NCI-H2196 (cell line): ENCODE results near the gene DTNBP1.

Experiments used
- DNase-seq: peaks from one replicate; lab custom pipeline; 2025; ENCODE audit not compliant: unreplicated experiment; lab: John Stamatoyannopoulos, UW

The DTNBP1 gene

DNA sequence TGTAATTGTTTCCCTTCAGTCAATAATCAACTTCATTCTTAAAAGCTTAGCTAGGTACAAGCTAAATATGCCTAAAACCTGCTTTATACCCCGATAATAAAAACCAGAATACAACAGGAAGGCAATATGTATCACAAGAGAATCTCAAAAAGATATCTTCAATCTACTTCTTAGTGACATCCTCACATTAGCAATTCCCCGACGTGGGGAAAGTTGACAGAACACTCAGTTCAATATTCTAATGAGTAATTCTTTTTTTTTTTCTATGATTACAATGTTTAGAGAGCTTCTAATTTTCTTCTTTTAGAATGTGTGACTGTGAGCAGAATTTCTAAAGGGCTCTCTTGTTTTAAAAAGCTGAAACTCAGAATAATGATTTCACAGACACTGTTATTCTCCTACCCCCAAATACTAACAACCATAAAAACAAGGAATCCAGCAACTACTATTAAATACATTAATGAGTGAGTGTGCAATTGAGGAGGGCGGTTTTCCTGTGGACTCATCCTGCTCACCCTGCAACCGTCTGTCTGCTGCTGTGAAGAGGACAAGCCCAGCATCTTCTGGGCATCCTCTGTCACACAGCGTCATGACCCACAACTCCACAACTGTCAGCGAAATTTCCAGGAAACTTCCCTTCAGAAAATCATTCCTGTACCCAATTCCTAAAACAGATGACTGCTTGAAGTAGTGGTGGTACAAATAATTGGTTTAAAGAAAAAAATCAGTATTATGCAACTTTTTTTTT lies 68.1 kb downstream of the DTNBP1 start:
- DNase-seq = no peak

DNA sequence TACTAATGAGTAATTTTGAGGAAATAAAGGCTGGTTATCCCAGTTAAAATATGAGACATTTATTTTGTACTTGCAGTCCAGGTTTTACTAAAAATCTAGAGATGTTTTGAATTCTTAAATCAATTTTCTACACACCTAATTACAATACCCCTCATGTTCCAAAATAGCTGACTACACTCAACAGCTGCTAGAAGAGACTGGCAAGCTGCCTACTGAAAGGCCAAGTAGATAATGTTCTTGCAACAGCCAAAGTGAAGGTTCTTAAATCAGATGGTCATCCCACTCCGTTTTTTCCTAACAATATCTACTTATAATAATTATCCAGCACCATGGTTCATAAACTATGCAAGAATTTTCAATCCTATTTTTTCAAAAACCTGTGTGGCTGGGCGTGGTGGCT lies 69.0 kb downstream of the DTNBP1 start:
- no peak for DNase-seq

DNA sequence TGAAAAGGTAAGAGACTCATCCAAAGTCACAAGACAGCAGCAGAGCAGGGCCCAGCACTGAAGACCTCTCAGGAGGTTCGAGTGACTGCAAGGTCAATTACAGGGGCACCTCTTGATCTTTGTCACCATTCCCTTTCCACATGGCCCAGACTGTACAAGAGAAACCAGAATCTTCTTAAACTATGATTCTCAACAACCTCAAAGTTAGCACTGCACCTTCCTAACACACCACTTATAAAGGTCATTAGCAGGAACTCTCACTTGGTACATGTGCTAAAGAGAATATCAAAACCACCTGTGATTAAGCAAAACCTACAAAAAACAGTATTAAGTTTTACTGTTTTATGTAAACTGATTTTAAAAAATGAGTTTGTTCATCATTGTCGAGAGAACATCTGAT lies 70.2 kb downstream of the DTNBP1 start:
- DNase-seq = no peak

DNA sequence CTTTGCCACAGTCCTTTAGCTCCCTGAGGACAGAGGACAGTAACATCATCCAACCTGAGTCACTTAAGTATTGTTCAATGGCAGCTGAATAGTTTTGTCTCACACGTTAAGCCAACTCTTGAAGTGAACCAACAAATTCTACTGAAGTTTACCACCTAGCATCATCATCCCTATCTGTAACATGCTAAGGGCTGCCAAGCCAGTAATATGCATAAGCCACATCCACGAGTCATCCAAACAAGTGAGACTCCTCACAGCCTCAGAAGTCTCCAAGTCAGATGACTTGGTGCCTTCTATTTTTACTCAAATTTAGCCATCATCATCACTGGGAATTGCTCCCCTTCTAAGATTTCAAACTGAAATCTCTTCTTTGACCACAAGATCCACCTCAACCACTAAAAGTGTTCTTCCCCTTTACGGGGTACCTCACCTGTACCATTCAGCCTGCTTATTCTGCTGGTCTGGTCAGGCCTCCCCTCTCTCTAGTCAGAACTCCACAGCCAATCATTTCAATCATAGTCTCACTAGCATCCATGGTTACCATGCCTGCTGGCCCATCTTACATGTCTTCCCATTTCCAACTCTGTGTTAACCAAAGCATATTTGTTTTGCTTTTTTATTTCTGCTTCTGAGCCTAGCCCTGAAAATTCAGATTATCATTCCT lies 73.7 kb downstream of the DTNBP1 start:
- no peak for DNase-seq

DNA sequence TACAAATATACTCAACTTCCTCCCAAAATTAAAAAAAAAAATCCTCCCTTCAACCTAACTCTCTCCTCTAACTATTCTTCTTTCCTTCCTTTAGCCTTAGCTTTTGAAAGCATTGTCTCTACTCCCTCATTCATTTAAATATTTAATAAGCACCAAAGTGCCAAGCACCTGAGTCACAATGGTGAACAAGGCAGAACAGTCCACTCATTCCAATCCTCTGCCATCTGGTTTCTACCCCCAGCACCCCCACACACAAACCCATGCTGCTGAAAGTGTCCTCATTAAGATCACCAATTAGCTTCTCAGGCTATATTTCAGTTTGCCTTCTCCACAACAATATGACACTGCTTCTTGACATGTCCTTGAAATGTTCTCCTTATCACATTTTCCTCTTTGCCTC lies 76.3 kb downstream of the DTNBP1 start:
- DNase-seq = no peak

DNA sequence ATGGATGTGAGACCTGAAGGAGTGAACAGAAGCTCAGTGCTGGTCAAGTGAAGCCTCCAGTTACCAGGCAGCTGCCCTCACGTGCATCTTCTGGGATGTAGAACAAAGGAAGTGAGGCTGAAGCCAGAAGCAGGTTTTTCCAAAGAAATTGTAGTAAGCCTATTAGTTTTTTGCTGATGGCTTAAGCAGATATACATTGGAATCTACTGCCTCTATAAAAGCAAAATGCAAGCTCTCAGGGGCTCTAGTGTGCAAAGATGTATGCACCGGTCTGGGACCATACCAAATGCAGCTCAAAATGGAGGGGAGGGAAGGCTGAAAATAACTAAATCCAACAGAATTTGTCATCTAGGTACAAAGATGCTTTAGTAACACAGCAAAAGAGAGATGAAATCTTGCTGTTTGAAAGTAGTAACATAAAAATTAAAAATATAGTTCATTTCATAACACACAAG lies 77.0 kb downstream of the DTNBP1 start:
- no peak for DNase-seq

DNA sequence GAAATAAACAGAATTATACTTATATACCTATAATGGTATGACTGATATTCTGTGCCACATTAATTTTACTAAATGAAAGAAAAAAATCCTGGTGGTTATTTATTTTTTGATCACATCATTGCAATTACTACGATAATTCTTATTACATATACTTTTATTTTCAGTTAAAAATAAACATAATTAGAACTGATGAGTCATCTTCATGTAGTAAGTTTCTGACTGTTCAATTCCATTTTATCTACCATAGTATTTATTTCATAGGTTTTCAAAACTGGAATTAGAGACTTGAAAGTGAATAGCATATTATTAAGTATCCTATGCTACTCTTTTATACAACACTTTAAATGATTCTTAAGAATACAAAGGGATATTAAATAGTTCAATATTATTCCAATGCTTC lies 80.3 kb downstream of the DTNBP1 start:
- DNase-seq = no peak

DNA sequence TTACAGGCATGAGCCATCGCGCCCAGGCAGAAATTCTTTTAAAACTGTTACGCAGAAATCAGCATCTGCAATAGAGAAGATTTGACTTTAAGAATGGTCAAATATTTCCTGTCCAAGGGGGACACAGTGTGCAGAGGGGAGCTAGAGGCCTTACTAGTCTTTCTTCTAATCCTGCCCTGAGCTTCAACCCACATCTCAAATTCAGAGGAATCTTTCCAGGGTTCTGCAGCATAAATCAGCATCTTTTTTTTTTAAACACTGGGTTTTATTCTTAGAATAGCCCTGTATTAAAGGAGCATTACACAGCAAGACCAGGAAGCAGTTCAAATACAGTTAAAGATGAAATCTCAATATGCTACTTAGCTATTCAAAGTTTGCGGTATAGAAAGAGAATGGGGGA lies 81.1 kb downstream of the DTNBP1 start:
- no peak for DNase-seq

DNA sequence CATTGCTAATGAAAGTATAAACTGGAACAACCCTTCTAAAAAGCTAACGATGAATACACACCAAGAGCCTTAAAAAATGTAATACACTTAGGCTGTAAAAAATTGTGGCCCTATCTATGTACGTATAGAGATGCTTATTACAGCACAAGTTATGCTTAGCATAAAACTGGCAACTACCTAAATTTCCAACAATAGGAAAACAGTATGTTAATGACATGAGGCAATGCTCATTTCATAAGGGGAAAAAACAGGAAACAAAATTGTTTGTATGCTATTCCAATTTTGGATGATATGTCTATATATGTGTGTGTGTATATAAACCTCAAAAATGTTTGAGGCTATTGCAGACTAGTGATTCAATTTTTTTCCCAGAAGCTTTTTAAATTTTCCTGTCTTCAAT lies 82.5 kb downstream of the DTNBP1 start:
- DNase-seq = no peak

DNA sequence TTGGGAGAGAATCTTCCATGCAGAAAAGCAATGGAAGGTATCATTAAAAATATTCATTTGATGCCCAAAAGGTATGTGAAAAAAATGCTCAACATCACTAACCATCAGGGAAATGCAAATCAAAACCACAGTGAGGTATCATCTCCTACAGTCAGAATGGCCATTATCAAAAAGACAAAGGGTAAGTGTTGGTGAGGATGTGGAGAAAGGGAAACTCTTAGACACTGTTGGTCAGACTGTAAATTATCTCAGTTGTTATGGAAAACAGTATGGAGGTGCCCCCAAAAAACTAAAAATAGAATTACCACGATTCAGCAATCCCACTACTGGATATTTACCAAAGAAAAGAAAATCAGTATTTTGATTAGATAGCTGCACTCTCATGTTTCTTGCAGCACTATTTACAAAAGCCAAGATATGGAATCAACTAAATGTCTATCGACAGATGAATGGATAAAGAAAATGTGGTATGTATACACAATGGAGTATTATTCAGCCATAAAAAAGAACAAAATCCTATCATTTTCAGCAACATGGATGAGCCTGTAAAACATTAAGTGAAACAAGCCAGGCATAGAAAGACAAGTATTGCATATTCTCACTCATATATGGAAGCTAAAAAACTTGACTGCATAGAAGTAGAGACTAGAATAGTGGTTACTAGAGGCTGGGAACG lies 84.0 kb downstream of the DTNBP1 start:
- no peak for DNase-seq

DNA sequence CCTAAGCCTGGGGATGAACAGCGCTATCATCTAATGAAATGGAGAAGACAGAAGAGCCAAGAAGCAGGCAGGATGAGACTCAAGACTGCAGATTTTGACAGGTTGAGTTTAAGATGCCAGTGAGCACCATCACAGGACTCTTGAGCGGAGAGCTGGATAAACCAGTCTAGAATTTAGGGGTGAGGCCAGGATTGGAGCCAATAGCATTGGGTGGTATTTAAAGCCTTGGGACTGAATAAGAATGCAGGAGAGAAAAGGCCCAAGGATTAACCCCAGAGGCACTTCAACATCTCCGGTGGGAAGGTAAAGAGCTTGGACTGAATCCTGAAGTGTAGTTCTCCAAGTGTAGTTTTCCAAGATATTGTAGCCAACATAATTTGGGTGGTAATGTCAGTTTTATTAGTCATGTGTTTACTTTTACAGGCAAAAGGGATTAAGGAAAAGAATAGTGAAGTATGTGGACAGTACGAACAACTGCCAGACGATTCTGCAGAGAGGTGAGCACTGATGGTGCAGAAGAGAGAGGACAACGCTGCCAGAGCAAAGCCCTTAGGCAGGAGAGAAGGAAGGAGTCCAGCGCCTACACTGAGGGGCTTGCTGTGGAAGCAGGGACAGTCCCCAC lies 85.2 kb downstream of the DTNBP1 start:
- no peak for DNase-seq

DNA sequence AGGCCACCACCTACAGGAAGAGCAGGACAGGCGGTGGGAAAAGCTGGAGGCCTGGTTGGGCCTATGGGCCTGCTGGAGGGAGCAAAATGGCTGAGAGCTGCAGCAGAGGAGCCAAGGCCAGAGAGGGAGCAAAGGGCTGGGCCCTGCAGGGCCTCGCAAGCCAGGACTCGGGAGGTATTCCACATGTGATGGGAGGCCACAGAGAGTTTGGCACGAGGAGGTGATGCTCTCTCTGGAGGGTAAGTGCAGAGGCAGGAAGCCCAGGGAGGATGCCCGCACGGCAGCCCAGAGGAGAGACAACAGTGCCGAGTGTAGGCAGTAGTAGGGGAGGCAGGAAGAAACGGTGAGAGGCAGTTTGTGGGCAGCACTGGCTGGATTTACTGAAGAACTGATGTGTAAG lies 85.7 kb downstream of the DTNBP1 start:
- no peak for DNase-seq

DNA sequence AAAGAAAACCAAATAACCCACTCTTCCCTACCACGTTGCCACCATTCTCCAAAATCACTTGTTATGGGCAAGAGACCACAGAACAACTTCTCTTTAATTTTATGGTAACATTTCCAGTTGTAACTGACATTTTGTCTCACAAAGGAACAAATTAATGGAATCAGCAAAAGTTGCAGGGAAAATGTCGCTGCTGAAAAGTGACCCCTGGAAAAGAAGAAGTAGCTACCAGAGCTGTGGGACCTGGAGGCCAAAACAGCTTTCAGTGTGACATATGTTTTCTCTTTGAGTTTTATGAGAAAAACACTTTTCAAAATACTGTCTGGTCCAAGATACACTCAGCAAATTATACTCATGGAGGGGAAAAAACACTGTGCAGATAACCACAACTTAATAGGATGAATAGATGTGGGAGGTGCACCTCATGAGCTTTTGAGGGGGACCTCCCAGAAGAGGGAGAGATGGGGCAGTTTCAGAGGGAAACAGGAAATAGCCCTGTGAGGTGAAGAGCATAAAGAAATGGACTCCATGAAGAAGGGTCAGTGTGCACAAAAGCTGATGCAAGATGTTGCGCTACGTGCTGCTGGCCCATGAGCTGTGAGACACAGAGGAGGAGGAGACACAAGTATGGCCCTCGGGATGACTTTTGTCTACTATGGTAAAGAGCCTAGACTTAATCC lies 87.3 kb downstream of the DTNBP1 start:
- DNase-seq = no peak

DNA sequence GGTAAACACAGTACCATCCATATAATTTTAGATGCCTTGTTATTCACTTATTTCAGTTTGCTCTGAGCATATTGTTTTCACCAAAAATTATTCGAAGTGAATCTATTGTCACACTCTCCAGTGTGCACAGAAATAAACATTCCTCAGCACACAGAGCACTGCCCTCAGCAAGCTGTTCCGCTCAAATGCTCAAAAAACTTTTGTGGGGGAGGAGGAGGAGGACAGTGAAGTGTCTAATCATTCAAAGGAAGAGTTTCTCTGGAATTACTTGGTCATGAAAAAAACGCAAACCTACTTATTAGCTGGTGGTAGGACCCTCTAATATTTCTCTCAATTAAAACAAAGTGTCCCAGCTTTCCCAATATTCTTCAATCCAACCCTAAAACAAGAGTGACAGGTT lies 88.3 kb downstream of the DTNBP1 start:
- no peak for DNase-seq

DNA sequence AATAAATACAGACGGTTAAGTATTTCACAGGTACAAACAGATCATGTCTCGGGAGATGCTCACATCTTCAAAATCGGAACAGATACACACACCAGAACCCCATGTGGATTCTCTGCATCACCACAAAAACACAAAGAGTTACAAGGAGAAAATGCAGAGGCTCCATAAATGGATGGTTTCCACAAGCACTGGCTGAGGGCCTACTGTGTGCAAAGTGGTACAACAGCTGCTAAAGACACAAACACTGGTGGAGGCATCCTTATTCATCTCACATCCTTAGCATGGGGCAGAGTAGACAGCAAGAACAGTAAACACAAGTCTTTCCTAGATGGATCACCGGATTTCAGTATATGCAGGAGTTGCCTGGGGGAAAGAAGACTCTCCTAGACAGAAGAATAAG lies 88.8 kb downstream of the DTNBP1 start:
- DNase-seq = no peak

DNA sequence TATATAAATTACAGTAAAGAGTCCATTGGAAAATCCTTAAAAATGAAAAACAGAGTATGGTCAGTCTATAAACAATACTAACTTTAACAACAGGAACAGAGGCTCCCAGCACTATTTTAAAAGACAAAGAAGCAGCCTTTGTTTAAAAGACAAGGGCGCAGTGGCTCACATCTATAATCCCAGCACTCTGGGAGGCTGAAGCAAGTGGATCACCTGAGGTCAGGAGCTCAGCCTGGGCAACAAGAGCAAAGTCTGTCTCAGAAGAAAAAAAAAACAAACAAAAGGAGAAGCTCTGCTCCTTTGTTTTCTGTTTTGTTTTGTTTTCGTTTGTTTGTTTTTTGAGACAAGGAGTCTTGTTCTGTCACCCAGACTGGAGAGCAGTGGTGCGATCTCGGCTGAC lies 89.4 kb downstream of the DTNBP1 start:
- DNase-seq = no peak

DNA sequence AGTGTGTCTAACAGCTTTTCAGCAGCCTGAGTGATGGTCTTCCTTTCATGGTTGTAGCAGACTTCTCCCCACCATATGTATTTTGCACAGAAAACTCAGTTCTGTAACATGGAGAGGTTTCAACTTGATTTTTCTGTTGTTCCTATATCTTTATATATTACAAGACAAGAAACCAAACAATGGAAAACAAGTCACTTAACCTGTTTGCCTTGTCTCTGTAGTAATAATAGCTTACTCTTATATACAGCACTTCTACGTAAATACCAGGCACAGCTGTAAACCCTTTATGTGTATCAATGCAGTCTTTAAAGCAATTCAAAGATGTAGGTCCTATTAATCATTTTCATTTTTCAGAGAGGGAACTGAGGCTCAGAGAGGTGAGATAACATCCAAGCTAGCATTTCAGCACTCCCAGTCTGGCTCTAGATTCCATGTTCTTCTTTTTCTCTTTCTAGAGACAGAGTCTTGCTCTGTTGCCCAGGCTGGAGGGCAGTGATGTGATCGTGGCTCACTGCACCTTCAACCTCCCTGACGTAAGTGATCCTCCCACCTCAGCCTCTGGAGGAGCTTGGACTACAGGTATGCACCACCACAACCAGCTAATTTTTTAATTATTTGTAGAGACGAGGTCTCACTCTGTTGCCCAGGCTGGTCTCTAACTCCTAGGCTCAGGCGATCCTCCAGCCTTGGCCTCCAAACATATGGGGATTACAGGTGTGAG lies 90.4 kb downstream of the DTNBP1 start:
- DNase-seq = no peak

DNA sequence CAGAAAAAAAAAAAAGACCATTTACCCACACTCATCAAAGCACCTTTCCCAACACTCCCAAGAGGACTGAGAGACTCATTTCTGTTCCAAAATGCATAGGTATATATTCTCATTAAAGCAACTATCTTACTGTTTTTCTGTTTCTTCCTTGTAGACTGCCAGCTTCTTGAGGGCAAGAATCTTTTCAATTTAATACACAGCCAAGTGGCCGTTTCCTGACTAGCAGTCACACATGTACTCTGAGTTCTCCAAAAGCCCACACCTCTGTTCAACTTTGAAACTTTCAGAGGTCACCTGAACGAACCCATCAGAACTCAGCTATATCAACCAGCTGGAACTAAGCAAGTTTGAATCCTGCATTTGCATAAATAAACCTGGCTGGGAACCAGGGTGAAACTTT lies 92.7 kb downstream of the DTNBP1 start:
- no peak for DNase-seq

DNA sequence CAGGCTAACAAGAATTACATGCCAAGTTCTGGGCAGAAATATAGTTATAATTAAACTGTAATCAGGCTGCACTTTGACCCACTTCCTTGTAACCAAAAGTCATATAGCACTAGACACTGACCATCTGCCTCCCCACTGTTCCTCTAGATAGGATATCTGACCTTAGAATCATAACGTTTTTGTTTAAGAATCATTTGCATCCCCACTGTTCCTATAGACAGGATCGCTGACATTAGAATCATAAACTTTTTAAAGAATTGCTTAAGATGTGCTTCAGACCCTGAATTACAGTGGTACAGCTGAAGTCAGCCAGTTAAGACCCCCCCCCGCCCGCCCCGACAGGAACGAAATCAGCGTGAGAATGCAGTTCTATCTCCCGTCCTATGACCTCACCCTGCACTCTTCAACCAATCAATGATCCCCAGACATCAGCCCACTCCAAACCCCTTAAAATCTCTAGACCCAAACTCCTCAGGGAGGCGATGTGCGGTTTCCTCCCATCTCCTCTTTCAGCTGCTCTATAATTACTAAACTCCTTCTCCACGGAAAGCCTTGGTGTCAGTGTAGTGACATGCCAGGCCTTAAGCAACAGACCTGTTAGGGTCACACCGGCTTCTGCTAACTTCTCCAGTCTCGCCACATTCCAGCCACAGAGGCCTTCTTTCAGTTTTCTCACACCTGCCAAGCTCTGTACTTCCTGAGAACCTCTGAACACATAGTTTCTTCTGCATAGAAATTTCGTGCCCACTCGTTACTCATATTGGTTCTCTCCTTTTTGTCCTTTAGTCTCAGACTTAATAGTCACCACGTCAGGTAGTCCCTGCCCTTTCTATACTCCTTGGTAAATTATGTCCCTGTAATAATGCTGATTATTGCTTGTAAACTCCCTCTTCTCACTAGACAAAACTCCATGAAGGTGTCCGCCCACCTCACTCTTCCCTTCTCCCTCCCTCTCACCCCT lies 93.5 kb downstream of the DTNBP1 start:
- DNase-seq = no peak

DNA sequence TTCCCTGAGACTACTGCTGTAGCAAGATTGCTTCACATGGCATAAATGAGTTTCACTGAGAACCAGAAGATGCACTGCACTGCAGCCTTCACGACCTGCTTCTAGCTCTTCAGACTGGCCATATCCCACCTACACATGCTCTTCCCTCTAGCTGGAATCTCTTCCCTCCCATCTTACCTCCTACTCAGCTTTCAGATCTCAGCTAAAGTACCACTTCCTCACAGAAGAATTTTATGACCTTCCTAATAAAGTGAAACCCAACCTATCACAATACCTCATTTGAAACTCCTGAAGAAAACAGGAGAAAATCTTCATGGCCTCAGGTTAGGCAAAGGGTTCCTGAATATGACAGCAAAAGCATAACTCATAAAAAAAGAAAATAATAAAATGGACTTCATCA lies 99.9 kb downstream of the DTNBP1 start:
- no peak for DNase-seq
